HL-60/S4 (cell line): ENCODE data around the gene CDH5.
"Not testable (repeated sequence)": the region's sequence is repeated elsewhere in the genome, so short reads cannot be mapped to it uniquely, and the experiment has no call there.

Experiments used
- in situ Hi-C: fragments of 300-500 bp; cut with MboI; formaldehyde crosslinking; loops from 2 replicates; pipeline ENCODE4 v1.14.3; 2022; ENCODE audit warnings: low sequenced_read_pairs

Gene CDH5

DNA sequence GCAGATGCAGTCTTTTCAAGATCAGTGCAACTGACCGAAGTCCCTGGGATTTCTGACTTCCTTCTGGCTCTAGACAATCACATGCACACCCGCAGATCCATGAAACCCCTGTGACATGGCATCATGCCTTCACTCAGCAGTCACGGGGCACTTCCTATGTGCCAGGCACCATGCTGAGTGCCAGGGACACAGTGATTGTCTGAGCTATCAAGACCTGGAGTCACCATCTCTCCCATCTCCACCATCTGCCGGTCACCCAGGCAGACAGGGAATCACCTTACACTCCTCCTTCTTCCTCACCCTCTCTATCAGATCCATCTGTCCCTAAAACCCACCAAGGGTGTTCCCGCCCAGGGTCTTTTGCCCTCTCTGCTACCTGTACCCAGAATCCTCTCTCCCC, 65.9 kb downstream of the CDH5 start:
- in situ Hi-C loops: no loop called here

GRCh38 chr16:66434619-66435430, 68.3 kb downstream of the CDH5 start:
- in situ Hi-C loops: no loop called here

- in situ Hi-C loops: no loop called here
Measured at GRCh38 chr16:66435896-66436295, 69.4 kb downstream of the CDH5 start.

GRCh38 chr16:66437391-66437945, 71.0 kb downstream of the CDH5 start:
- in situ Hi-C loops: no loop called here

GRCh38 chr16:66438536-66438935, 72.0 kb downstream of the CDH5 start:
- in situ Hi-C loops: no loop called here

GRCh38 chr16:66439051-66439730, 72.7 kb downstream of the CDH5 start:
- in situ Hi-C loops: no loop called here

GRCh38 chr16:66440271-66440802, 73.8 kb downstream of the CDH5 start:
- in situ Hi-C loops: no loop called here

DNA sequence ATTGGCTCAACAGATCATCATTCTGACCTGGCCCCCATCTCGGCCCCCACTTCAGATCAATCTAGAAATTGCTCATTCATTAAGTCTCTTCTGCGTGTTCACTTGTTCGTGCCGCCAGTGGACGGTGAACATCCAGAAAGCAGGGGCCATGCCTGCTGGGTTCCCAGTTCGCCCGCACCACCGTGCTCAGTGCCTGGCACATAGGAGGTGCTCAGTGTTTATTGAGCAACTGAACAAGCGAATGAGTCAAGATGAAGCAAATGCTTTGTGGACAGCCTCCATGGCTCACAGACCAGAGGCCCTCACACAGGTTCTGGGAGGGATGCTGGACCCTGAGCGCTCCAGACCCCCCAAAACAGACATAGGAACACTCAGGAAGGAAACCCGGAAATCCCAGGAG, 74.5 kb downstream of the CDH5 start:
- in situ Hi-C loops: no loop called here

DNA sequence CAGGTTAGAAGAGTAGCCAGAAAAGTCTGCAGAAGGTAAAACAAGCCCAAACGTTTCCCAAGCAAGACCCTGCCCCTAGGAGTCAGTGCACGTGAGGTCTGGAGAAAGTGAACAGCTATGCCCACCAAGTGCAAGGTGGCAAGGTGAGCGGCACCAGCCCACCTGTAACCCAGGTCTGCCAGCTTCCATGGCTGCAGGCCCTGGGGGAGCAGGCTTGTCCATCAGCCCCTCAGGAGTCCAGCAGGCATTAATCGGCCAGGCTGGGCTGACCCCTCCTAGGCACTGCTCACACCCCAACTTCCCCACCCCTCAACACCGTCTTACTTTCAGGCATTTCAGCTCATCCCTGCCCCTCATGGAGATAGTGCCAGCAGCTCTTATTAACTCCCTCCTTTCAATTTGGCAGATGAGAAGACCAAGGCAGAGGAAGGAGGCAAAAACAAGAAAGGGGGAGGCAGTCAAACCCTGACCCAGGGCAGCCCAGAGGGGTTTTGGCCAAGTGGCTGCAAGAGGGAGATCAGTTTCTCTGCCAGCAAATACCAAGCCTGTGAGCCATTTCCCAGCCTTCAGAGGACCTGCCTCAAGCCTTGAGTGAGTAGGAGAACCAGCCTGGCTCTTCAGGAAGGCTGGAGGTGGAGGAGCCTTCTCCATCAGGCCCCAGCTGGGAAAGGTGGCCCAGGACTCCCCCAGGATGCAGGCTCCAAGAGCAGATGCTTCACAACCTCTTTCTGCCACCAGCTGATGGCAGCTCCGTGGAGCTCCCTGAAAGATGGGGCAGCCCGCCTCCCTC, 75.3 kb downstream of the CDH5 start:
- in situ Hi-C loops: no loop called here

- in situ Hi-C loops: no loop called here
Measured at GRCh38 chr16:66442502-66443268, 76.2 kb downstream of the CDH5 start.

- in situ Hi-C loops: no loop called here
Measured at GRCh38 chr16:66443269-66443652, 76.8 kb downstream of the CDH5 start.

- in situ Hi-C loops: no loop called here
Measured at GRCh38 chr16:66444049-66444481, 77.6 kb downstream of the CDH5 start.

- in situ Hi-C loops: no loop called here
Measured at GRCh38 chr16:66446737-66447136, 80.2 kb downstream of the CDH5 start.

DNA sequence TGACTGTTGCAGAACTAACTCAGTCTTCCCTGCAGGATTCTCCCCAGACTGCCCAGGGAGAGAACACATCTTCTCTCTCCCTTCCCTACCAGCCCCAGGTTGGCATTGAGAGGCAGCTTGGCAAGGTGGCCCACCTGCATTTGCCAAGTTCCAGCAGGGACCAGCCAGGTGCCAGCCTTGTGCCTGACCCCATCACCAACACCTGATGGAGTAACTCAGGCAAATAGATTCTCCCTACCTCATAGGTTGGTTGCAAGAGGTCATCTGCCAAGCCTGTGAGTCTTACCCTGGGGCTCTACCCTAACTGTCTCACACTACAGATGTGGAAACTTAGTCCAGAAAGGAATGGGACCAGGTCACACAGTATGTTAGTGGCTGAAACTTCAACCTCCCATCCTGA, 81.0 kb downstream of the CDH5 start:
- in situ Hi-C loops: no loop called here

DNA sequence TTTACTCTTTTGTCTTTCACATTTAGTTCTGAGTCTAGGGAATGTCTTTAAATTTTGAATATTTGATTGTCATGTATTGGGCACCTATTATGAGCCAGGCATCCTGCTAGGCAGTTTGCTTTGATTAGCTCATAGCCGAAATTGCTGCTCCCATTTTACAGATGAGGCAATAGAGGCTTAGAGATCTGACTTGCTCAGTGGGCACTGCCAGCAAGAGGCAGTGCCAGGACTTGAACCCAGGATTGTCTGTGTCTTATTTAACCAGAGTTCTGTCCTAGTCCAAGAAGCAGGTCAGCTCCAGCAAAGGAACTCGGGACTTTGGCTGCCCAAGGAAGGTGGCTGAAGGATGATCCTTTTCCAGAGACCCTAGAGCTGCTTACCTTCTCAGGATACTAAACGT, 85.1 kb downstream of the CDH5 start:
- in situ Hi-C loops: no loop called here

DNA sequence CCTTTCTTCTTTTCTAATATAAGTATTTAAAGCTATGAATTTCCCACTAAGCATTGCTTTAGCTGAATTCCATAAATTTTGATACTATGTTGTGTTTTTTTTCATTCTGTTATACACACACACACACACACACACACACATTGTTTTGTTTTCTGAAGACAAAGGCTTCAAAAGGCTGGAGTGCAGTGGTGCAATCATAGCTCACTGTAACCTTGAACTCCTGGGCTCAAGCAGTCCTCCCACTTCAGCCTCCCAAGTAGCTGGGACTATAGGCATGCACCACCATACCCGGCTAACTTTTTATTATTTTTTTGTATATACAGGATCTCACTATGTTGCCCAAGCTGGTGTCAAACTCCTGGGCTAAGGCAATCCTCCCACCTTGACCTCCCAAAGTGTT, 86.7 kb downstream of the CDH5 start:
- in situ Hi-C loops: not testable (repeated sequence)
